ENCODE results near the gene CAMTA1.

Gene CAMTA1

DNA sequence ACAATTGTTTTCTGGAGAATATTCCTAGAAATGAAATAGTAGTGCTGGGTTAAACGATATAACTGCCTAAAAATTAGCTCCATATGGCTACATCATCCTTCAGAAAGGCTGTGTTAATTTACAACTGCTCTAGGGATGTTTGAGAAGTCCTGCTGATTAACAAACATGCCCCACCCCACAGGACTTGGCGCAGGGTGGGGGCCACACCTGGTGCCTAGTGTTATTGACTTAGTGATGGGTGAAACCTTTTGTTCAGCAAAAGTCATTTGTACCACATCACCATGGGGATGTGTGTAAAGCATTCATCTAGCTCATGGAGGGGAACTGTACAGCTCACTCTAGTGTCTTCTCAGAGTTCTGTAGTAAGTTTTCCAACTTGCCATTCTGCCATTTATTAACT is 492.8 kb downstream of the CAMTA1 start:
- DNase-seq: no peak

DNA sequence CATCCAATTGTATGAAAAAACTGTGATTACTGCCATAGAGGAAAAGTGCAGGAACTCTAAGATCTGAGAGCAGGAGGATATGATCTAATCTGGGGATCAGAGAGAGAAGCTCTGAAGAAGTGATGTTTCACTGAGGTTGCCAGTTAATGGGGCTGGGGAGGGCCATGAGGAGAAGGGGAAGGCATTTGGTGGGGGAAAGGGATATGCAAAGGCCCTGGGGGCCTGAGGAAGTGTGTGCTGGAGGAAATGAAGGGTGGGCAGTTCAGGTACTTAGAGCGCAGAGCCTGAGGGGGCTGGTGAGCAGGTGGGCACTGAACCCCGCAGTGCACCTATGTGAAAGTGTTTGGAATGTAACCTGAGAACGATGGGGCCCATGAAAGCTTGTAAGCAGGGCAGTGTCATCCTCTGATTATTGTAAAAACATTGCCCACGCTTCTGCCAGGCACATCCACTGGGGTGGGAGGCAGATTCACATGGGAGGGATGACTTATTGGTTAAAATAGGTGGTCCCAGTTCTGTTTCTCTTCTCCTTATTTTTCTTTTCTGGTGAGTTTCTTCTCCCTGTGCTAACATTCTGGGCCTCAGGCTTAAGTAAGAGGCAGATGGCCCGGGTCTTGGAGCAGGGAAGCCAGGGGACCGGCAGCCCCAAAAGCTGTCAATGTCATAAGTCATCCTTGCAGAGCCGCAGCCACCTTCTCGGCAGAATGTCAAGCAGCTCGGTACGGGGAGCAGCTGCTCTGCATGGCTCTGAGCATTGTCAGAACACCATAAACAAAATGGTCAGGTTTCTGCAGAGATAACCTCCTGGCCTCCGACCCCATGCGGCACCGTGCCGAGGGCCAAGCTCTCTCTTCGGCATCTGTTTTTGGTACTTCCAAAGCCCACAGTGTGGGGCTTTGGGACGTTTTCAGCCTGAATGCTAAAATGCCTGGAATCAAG is 493.8 kb downstream of the CAMTA1 start:
- DNase-seq: no peak

GRCh38 chr1:7279769-7280168 is 494.5 kb downstream of the CAMTA1 start:
- DNase-seq: no peak

DNA sequence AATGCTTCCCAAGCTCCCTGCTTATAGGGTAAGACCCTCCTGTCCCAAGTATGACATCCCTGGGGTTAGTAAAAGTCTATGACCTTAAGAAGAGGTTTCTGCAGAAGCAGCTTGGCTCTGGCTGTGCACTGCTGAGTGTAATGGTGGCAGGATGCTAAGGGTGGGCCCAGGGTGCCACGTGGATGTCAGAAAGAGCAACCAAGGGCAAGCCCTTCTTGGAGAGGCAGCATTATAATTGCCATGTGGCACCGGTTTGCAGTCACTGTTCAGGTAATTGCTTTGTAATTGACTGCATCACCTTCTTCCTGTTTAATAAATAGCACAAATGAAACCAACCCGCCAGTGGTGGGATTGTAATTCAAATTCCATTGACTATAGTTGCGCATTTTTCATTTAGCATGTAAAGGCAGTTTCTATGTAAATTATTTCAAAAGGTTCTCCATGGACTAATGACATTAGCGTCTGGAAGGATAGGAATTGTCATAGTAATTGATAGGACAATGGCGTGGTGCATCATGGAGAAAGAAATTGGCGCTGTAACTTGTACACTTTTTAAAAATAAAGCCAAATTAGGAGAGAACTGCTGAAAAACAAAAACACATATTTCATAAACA is 495.2 kb downstream of the CAMTA1 start:
- DNase-seq: no peak

- no peak for DNase-seq
These were observed 496.6 kb downstream of the CAMTA1 start for GRCh38 chr1:7281821-7282220.

DNA sequence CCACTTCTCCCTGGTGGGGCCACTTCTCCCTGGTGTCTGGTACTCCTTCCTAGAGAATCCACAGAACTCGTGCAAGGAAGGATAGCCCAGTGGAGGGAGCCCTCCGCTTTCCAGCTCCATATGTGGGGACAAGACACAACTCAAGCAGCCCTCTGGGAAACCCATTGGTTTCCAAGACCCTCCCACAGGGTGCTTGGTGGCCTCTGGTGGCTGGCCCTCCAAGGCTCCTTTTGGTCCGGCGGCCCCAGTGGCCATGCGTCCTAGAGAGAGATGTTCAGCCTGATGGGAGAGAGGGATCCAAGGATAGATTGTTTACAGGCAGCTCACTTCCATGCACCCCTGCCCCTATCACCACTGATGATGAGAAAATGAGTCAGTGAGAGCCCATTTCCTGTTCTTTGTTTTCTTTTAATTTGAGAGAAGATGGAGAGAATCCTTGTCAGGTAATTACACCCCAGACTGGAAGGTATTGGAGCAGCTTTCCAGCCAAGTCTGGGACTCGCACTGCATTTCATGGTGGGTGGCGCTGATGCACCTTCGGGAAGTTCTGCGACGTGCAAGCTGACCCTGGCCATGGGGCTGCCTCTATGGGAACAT is 499.7 kb downstream of the CAMTA1 start:
- no peak for DNase-seq

- no peak for DNase-seq
These were observed 500.7 kb downstream of the CAMTA1 start for GRCh38 chr1:7285856-7286454.

- no peak for DNase-seq
These were observed 501.8 kb downstream of the CAMTA1 start for GRCh38 chr1:7287013-7287412.

GRCh38 chr1:7288992-7289391 is 503.7 kb downstream of the CAMTA1 start:
- DNase-seq: no peak

- no peak for DNase-seq
These were observed 504.4 kb downstream of the CAMTA1 start for GRCh38 chr1:7289694-7290093.

- DNase-seq: no peak
These were observed 506.0 kb downstream of the CAMTA1 start for GRCh38 chr1:7290971-7291970.

- no peak for DNase-seq
These were observed 506.9 kb downstream of the CAMTA1 start for GRCh38 chr1:7292036-7292681.

GRCh38 chr1:7292714-7293419 is 507.6 kb downstream of the CAMTA1 start:
- no peak for DNase-seq

GRCh38 chr1:7293702-7294629 is 508.7 kb downstream of the CAMTA1 start:
- no peak for DNase-seq

GRCh38 chr1:7294636-7295035 is 509.4 kb downstream of the CAMTA1 start:
- DNase-seq: no peak

GRCh38 chr1:7295946-7296345 is 510.7 kb downstream of the CAMTA1 start:
- DNase-seq: no peak

DNA sequence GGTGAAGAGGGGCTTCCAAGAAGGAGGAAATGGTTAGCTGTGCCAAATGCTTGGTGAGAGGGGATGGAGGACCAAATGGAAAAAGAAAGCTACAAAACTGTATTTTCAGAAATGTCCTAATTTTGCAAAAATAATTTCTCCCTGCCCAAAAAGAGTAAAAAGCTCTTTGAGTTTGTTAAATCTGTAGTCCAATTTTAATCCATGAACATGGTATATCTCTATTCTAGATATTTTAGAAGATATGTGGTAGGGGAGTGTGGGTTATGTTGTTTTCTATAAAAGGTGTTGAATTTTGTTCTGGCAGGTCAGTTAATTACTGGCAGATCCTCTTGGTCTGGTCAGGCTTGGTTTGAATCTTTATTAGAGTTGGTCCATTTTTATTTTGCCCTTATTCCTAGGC is 511.7 kb downstream of the CAMTA1 start:
- no peak for DNase-seq

- DNase-seq: no peak
These were observed 512.9 kb downstream of the CAMTA1 start for GRCh38 chr1:7298145-7298544.

DNA sequence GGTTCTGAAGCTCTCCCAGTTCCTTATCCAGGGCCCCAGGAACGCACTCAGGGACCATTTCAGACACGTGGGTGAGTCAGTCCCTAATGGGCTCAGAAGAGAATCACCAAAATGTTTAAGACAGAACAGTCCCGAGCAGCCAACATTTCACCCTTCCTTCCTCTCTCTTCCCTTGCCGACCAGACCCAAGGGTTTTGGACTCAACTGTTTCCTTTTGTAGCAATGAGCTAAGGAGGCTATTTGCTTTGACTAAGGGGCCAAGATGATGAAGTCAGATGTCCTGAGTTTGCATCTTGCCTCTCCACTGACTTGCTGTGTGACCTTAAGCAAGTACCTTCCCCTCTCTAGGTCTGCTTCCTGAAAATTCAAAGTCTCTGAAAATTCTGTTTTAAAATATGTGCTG is 513.5 kb downstream of the CAMTA1 start:
- DNase-seq: no peak

- DNase-seq: no peak
These were observed 514.1 kb downstream of the CAMTA1 start for GRCh38 chr1:7299329-7299799.
